HUDEP-2 (cell line): ENCODE measurements around the gene ASCL5.

Experiments used
- DNase-seq, 76 experiments: peaks; one replicate each; lab custom pipeline; 2025; ENCODE audit not compliant: unreplicated experiment in 76 of 76; lab: John Stamatoyannopoulos, UW

The ASCL5 gene

GRCh38 chr1:201137579-201138310 is 10.8 kb upstream of the ASCL5 start:
- DNase-seq: no peak

GRCh38 chr1:201137024-201137392 is 10.0 kb upstream of the ASCL5 start:
- DNase-seq: no peak

- no peak for DNase-seq
These were observed 9.5 kb upstream of the ASCL5 start for GRCh38 chr1:201136355-201137023.

- DNase-seq: no peak
These were observed 7.4 kb upstream of the ASCL5 start for GRCh38 chr1:201134405-201134804.

- no peak for DNase-seq
These were observed 4.4 kb upstream of the ASCL5 start for GRCh38 chr1:201131398-201131797.

GRCh38 chr1:201128962-201129361 is 2.0 kb upstream of the ASCL5 start:
- DNase-seq: no peak

GRCh38 chr1:201128476-201128875 is 1.5 kb upstream of the ASCL5 start:
- no peak for DNase-seq

- no peak for DNase-seq
These were observed 921 bp upstream of the ASCL5 start for GRCh38 chr1:201127755-201128455.

GRCh38 chr1:201126463-201126831 is 537 bp downstream of the ASCL5 start:
- DNase-seq: no peak

GRCh38 chr1:201125800-201126199 is 1.2 kb downstream of the ASCL5 start:
- DNase-seq: no peak

- DNase-seq: no peak
These were observed 2.0 kb downstream of the ASCL5 start for GRCh38 chr1:201125019-201125418.

- no peak for DNase-seq
These were observed 3.1 kb downstream of the ASCL5 start for GRCh38 chr1:201123866-201124265.

GRCh38 chr1:201122321-201122957 is 4.5 kb downstream of the ASCL5 start:
- no peak for DNase-seq

GRCh38 chr1:201119206-201120197 is 7.5 kb downstream of the ASCL5 start:
- DNase-seq: peak in 28 of 76 experiments; percentile 2 to 52 (median 15)

- DNase-seq: no peak
These were observed 10.9 kb downstream of the ASCL5 start for GRCh38 chr1:201116091-201116490.

GRCh38 chr1:201115390-201115937 is 11.5 kb downstream of the ASCL5 start:
- DNase-seq: no peak

GRCh38 chr1:201114245-201115131 is 12.5 kb downstream of the ASCL5 start:
- DNase-seq: peak in 57 of 76 experiments; percentile 2 to 67 (median 36)

- no peak for DNase-seq
These were observed 13.3 kb downstream of the ASCL5 start for GRCh38 chr1:201113451-201114244.
